DOHH2 (cell line): ENCODE measurements around the gene PADI3.

Experiments used
- EZH2phosphoT487 ChIP-seq: fragments of 200-600 bp; sonication (generic); IDR thresholded peaks from 2 replicates; pipeline ENCODE4 v1.6.1; 2017; ENCODE audit warnings: borderline replicate concordance, mild to moderate bottlenecking, antibody characterized with exemption, low read length, moderate library complexity, mixed read lengths
- TF ChIP-seq, protein P1 (sequence below): fragments of 200-600 bp; sonication (generic); IDR thresholded peaks from one replicate; pipeline ENCODE4 v1.5.1; 2014; ENCODE audit warnings: antibody characterized with exemption, mild to moderate bottlenecking, low read depth, low read length; ENCODE audit not compliant: poor library complexity, severe bottlenecking

DNA sequence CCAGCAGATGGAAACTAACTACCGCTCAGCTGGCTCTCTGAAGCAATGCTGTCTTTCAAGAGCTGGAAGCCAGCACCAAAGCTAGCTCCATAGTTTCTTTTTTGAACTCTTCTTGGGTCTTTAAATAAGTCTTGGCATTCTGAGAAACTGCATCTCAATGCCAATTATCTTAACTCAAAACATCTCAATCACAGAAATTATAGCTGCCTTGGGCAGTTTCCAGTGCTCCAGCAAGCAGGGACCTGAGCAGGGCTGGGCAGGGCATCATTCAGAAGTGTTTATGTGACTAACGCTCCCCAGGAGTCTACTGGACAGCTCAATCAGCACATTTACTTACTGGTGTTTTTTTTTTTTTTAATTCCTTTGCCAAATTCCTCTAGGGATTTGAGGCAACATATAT, 40.8 kb downstream of the PADI3 start:
- TF ChIP-seq EZH2phosphoT487 = no peak
- TF ChIP-seq, protein P1, sequence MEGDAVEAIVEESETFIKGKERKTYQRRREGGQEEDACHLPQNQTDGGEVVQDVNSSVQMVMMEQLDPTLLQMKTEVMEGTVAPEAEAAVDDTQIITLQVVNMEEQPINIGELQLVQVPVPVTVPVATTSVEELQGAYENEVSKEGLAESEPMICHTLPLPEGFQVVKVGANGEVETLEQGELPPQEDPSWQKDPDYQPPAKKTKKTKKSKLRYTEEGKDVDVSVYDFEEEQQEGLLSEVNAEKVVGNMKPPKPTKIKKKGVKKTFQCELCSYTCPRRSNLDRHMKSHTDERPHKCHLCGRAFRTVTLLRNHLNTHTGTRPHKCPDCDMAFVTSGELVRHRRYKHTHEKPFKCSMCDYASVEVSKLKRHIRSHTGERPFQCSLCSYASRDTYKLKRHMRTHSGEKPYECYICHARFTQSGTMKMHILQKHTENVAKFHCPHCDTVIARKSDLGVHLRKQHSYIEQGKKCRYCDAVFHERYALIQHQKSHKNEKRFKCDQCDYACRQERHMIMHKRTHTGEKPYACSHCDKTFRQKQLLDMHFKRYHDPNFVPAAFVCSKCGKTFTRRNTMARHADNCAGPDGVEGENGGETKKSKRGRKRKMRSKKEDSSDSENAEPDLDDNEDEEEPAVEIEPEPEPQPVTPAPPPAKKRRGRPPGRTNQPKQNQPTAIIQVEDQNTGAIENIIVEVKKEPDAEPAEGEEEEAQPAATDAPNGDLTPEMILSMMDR = no peak
